Endothelial cell of hepatic sinusoid (primary cell): Measurements from ENCODE around the gene MTHFD2L.

Experiments
- in situ Hi-C: cut with HindIII; loops from 2 replicates; pipeline ENCODE4 v1.10.0; 2017; ENCODE audit warnings: low sequenced_read_pairs

The MTHFD2L gene

GRCh38 chr4:74132188-74132587, 25.7 kb upstream of the MTHFD2L start:
- in situ Hi-C loops = loop anchor here (5.0 to 25.0 kb wide), 3 partner anchors 45 to 470 kb away; partner anchors contain the start of gene CXCL3

GRCh38 chr4:74132944-74133343, 25.0 kb upstream of the MTHFD2L start:
- in situ Hi-C loops = loop anchor here (5.0 to 25.0 kb wide), 3 partner anchors 46 to 471 kb away; partner anchors contain the start of gene CXCL3

GRCh38 chr4:74133786-74134499, 24.0 kb upstream of the MTHFD2L start:
- in situ Hi-C loops = loop anchor here (5.0 to 25.0 kb wide), 3 partner anchors 47 to 472 kb away; partner anchors contain the start of gene CXCL3

- in situ Hi-C loops = loop anchor here (5.0 to 25.0 kb wide), 3 partner anchors 47 to 472 kb away; partner anchors contain the start of gene CXCL3
These were observed 23.4 kb upstream of the MTHFD2L start for GRCh38 chr4:74134500-74134852.

GRCh38 chr4:74146581-74147129, 11.3 kb upstream of the MTHFD2L start:
- in situ Hi-C loops = loop anchor here (25.0 kb wide), 1 partner anchor 484 kb away; no protein-coding TSS in a partner anchor

- in situ Hi-C loops = loop anchor here (25.0 kb wide), 1 partner anchor 486 kb away; no protein-coding TSS in a partner anchor
These were observed 9.7 kb upstream of the MTHFD2L start for GRCh38 chr4:74148205-74148604.

- in situ Hi-C loops = no loop called here
These were observed 5.1 kb upstream of the MTHFD2L start for GRCh38 chr4:74152836-74153235.

GRCh38 chr4:74156521-74156920, 1.4 kb upstream of the MTHFD2L start:
- in situ Hi-C loops = no loop called here

GRCh38 chr4:74157154-74157553, 764 bp upstream of the MTHFD2L start:
- in situ Hi-C loops = no loop called here

GRCh38 chr4:74158466-74159142, 686 bp downstream of the MTHFD2L start:
- in situ Hi-C loops = no loop called here

GRCh38 chr4:74159143-74159709, 1.3 kb downstream of the MTHFD2L start:
- in situ Hi-C loops = no loop called here

- in situ Hi-C loops = no loop called here
These were observed 3.9 kb downstream of the MTHFD2L start for GRCh38 chr4:74161666-74162450.

- in situ Hi-C loops = no loop called here
These were observed 8.2 kb downstream of the MTHFD2L start for GRCh38 chr4:74166135-74166534.

GRCh38 chr4:74166818-74167217, 8.9 kb downstream of the MTHFD2L start:
- in situ Hi-C loops = no loop called here

- in situ Hi-C loops = no loop called here
These were observed 9.7 kb downstream of the MTHFD2L start for GRCh38 chr4:74167585-74167984.

GRCh38 chr4:74168841-74169240, 10.9 kb downstream of the MTHFD2L start:
- in situ Hi-C loops = no loop called here

- in situ Hi-C loops = no loop called here
These were observed 15.4 kb downstream of the MTHFD2L start for GRCh38 chr4:74173321-74173720.

GRCh38 chr4:74174421-74174820, 16.5 kb downstream of the MTHFD2L start:
- in situ Hi-C loops = no loop called here

GRCh38 chr4:74174941-74175340, 17.0 kb downstream of the MTHFD2L start:
- in situ Hi-C loops = loop anchor here (25.0 kb wide), 1 partner anchor 137 kb away; the partner anchor contains the start of gene EPGN

GRCh38 chr4:74175379-74175778, 17.5 kb downstream of the MTHFD2L start:
- in situ Hi-C loops = loop anchor here (25.0 kb wide), 1 partner anchor 137 kb away; the partner anchor contains the start of gene EPGN
